Aortic smooth muscle cell (primary cell): ENCODE data around the gene LAMC2. TPM values are rescaled to one million over a fixed set of nuclear protein-coding genes. Genes with fewer than 3 reads are reported as not detected.

Experiments
- total RNA-seq: library from RNA; depleted of rRNA; stranded (reverse); fragments of >200 nt; gene quantifications from 2 replicates; pipeline ENCODE4 v1.2.3, GENCODE V29; 2014

LAMC2 gene
- 5.0 and 5.3 TPM in 2 replicates for total RNA-seq

DNA sequence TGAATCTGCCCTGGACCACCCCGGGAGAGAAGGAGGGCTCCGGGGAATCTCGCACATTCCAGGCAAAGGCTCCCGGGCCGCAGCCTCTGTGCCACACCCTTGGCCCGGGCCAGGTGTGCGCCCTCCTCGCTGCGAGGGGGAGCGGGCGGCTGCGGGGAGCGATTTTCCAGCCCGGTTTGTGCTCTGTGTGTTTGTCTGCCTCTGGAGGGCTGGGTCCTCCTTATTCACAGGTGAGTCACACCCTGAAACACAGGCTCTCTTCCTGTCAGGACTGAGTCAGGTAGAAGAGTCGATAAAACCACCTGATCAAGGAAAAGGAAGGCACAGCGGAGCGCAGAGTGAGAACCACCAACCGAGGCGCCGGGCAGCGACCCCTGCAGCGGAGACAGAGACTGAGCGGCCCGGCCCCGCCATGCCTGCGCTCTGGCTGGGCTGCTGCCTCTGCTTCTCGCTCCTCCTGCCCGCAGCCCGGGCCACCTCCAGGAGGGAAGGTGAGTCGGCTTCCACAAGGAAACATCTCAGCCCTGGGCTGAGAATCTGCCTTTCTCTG is at the start of gene LAMC2:
LAMC2 (plus strand) TSS at position 324 of the 550 bp plus-strand sequence; CDS start at position 413, 89 bp downstream.

Other genes starting within 250 kb of the LAMC2 start
- 0.13 TPM in 1 of 2 replicates, not detected in the other for gene SHCBP1L, start 233.1 kb upstream of the LAMC2 start, total RNA-seq
- 869 and 914 TPM in 2 replicates for gene LAMC1, start 162.8 kb upstream of the LAMC2 start, total RNA-seq
- 0.44 and 0.66 TPM in 2 replicates for gene NMNAT2, start 232.1 kb downstream of the LAMC2 start, total RNA-seq